Measurements from ENCODE around the gene RNF151. TPM values are rescaled to one million over a fixed set of nuclear protein-coding genes. Genes with fewer than 3 reads are reported as not detected.
A peak's percentile ranks its signal among the peaks of the same experiment; 100 is the strongest.
"Not testable (repeated sequence)": the region's sequence is repeated elsewhere in the genome, so short reads cannot be mapped to it uniquely, and the experiment has no call there.

Gene RNF151
- total RNA-seq, 1 experiment from 2014 or later: not detected

DNA sequence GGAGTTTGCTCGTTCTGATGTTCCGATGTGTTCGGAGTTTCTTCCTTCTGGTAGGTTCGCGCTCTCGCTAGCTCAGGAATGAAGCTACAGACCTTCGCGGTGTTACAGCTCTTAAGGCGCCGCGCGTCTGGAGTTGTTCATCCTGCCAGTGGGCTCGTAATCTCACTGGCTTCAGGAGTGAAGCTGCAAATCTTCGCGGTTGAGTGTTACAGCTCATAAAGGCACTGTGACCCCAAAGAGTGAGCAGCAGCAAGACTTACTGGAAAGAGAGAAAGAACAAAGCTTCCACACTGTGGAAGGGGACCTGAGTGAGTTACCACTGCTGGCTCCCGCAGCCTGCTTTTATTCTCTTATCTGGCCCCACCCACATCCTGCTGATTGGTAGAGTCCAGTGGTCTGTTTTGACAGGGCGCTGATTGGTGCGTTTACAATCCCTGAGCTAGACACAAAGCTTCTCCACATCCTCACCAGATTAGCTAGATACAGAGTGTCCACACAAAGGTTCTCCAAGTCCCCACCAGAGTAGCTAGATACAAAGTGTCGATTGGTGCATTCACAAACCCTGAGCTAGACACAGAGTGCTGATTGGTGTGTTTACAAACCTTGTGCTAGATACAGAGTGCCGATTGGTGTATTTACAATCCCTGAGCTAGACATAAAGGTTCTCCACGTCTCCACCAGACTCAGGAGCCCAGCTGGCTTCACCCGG, 9.1 kb upstream of the RNF151 start:
- H3K4me3 ChIP-seq (ENCODE audit: low read depth in 2 of 2, low read length in 2 of 2); DNase-seq (ENCODE audit: low read depth, low spot score); ATAC-seq; POLR2A ChIA-PET; H3K36me3 ChIP-seq (ENCODE audit: control insufficient read depth, insufficient read depth, low read length); H3K9me3 ChIP-seq (ENCODE audit: control insufficient read depth, insufficient read depth, low read depth, low read length); in situ Hi-C loops (cut with HindIII; ENCODE audit: low pct_unique_long_range_greater_than_20kb, low sequenced_read_pairs); H3K27me3 ChIP-seq (ENCODE audit: control insufficient read depth, insufficient read depth, low read length); BruUV-seq (replicated peaks); intact Hi-C loops (cut with micrococcal nuclease; ENCODE audit: unreplicated experiment); H3K27ac ChIP-seq (ENCODE audit: low read length): not testable (repeated sequence)
- H3K4me1 ChIP-seq (ENCODE audit: control insufficient read depth, insufficient read depth, low read length): peaks cover 12% of the 10 kb centered on the region
- CTCF ChIA-PET: interaction anchor here (0.8 kb wide), 1 partner anchor 18 kb away, joined by 3 read pairs; no protein-coding TSS in a partner anchor

- H3K9me3 ChIP-seq (ENCODE audit: control insufficient read depth, insufficient read depth, low read depth, low read length); POLR2A ChIA-PET; in situ Hi-C loops (cut with HindIII; ENCODE audit: low pct_unique_long_range_greater_than_20kb, low sequenced_read_pairs); intact Hi-C loops (cut with micrococcal nuclease; ENCODE audit: unreplicated experiment); BruUV-seq (replicated peaks); ATAC-seq; H3K36me3 ChIP-seq (ENCODE audit: control insufficient read depth, insufficient read depth, low read length); H3K4me3 ChIP-seq (ENCODE audit: low read depth in 2 of 2, low read length in 2 of 2); H3K27ac ChIP-seq (ENCODE audit: low read length); DNase-seq (ENCODE audit: low read depth, low spot score); H3K27me3 ChIP-seq (ENCODE audit: control insufficient read depth, insufficient read depth, low read length): not testable (repeated sequence)
- CTCF ChIA-PET: interaction anchor here (0.8 kb wide), 1 partner anchor 18 kb away, joined by 3 read pairs; no protein-coding TSS in a partner anchor
- H3K4me1 ChIP-seq (ENCODE audit: control insufficient read depth, insufficient read depth, low read length): peaks cover 12% of the 10 kb centered on the region
Observed at GRCh38 chr16:1958143-1958491, 8.5 kb upstream of the RNF151 start.

- POLR2A ChIA-PET: no interaction called here
- Histone ChIP-seq H3K9me3 (ENCODE audit: control insufficient read depth, insufficient read depth, low read depth, low read length) (no peaks in the 10 kb centered on the region), H3K27me3 (ENCODE audit: control insufficient read depth, insufficient read depth, low read length) (no peaks in the 10 kb centered on the region), H3K27ac (ENCODE audit: low read length) (peak overlapping the region; percentile 83), H3K4me1 (ENCODE audit: control insufficient read depth, insufficient read depth, low read length) (peaks cover 12% of the 10 kb centered on the region), H3K4me3 (ENCODE audit: low read depth in 2 of 2, low read length in 2 of 2) (peak overlapping the region; percentile 75 to 80), H3K36me3 (ENCODE audit: control insufficient read depth, insufficient read depth, low read length) (peaks cover 3% of the 10 kb centered on the region)
- no peak for DNase-seq (ENCODE audit: low read depth, low spot score)
- BruUV-seq (replicated peaks): no TSS peak
- intact Hi-C loops (cut with micrococcal nuclease; ENCODE audit: unreplicated experiment) (no loop called here), in situ Hi-C loops (cut with HindIII; ENCODE audit: low pct_unique_long_range_greater_than_20kb, low sequenced_read_pairs) (no loop called here)
- CTCF ChIA-PET: no interaction called here
- no peak for TF ChIP-seq POLR2AphosphoS5 (IDR thresholded peaks at IDR 0.05; ENCODE audit: low read depth, low read length)
- peak; percentile 4 for ATAC-seq
Observed at GRCh38 chr16:1958715-1959268, 7.9 kb upstream of the RNF151 start.

DNA sequence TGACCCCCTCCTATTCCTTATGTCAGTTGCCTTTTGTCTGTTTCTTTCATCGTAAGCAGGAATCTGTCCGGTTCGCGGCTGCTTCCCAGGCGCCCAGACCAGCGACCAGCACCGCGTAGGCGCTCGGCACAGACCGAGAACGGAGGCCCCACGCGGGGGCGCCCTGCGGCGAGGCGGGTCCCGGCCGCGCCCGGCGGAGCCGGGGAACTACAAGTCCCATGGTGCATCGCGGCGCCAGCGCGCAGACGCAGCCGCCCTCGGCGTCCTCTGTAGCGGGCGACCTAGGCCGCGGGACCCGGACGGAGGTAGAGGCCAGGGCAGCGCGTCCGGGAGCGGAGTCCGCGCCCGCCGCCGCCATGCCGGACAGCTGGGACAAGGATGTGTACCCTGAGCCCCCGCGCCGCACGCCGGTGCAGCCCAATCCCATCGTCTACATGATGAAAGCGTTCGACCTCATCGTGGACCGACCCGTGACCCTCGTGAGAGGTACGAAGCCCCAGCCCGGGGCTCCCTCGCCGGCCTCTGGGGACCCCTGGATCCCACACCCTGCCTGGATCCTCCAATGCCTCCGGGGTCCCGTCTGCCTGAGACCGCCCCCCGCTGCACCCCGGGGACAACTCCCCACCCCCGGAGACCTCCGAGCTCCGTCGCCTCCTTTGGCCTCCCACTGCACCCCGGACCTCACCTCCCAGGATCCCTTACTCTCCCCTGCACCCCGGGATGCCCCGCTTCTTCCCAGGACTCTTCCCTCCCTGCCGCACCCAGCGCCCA, 7.2 kb upstream of the RNF151 start, which contains the start of gene NDUFB10:
NDUFB10 (plus strand) TSS at position 270 of the 771 bp plus-strand sequence; CDS start at position 357, 87 bp downstream.
- ATAC-seq (peak; percentile 86), DNase-seq (ENCODE audit: low read depth, low spot score) (no peak)
- peaks cover 12% of the 10 kb centered on the region for H3K4me1 ChIP-seq (ENCODE audit: control insufficient read depth, insufficient read depth, low read length)
- intact Hi-C loops (cut with micrococcal nuclease; ENCODE audit: unreplicated experiment) (no loop called here), in situ Hi-C loops (cut with HindIII; ENCODE audit: low pct_unique_long_range_greater_than_20kb, low sequenced_read_pairs) (no loop called here)
- POLR2A ChIA-PET: no interaction called here
- peak within 1 kb of the TSS; percentile 75 to 80 for H3K4me3 ChIP-seq (ENCODE audit: low read depth in 2 of 2, low read length in 2 of 2)
- TF ChIP-seq SIN3A (IDR thresholded peaks at IDR 0.05; ENCODE audit: borderline replicate concordance, insufficient read depth, low read depth, low read length): peak; percentile 89; the same call in 1 of the 2 replicates
- peak; percentile 44; the same call in 1 of the 2 replicates for TF ChIP-seq TCF7L2 (IDR thresholded peaks at IDR 0.05; ENCODE audit: low read depth, low read length)
- peak; percentile 96 for TF ChIP-seq CTCF (IDR thresholded peaks at IDR 0.05)
- TF ChIP-seq, protein P1, sequence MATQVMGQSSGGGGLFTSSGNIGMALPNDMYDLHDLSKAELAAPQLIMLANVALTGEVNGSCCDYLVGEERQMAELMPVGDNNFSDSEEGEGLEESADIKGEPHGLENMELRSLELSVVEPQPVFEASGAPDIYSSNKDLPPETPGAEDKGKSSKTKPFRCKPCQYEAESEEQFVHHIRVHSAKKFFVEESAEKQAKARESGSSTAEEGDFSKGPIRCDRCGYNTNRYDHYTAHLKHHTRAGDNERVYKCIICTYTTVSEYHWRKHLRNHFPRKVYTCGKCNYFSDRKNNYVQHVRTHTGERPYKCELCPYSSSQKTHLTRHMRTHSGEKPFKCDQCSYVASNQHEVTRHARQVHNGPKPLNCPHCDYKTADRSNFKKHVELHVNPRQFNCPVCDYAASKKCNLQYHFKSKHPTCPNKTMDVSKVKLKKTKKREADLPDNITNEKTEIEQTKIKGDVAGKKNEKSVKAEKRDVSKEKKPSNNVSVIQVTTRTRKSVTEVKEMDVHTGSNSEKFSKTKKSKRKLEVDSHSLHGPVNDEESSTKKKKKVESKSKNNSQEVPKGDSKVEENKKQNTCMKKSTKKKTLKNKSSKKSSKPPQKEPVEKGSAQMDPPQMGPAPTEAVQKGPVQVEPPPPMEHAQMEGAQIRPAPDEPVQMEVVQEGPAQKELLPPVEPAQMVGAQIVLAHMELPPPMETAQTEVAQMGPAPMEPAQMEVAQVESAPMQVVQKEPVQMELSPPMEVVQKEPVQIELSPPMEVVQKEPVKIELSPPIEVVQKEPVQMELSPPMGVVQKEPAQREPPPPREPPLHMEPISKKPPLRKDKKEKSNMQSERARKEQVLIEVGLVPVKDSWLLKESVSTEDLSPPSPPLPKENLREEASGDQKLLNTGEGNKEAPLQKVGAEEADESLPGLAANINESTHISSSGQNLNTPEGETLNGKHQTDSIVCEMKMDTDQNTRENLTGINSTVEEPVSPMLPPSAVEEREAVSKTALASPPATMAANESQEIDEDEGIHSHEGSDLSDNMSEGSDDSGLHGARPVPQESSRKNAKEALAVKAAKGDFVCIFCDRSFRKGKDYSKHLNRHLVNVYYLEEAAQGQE (IDR thresholded peaks at IDR 0.05; ENCODE audit: insufficient read depth in 1 of 2, low read depth in 2 of 2, low read length in 1 of 2): no peak
- TF ChIP-seq POLR2AphosphoS5 (IDR thresholded peaks at IDR 0.05; ENCODE audit: low read depth, low read length): peak; percentile 85
- peaks cover 8% of the 10 kb centered on the region for H3K36me3 ChIP-seq (ENCODE audit: control insufficient read depth, insufficient read depth, low read length)
- peak within 1 kb of the TSS; percentile 83 for H3K27ac ChIP-seq (ENCODE audit: low read length)
- H3K9me3 ChIP-seq (ENCODE audit: control insufficient read depth, insufficient read depth, low read depth, low read length): no peaks in the 10 kb centered on the region
- no TSS peak for BruUV-seq (replicated peaks)
- no peaks in the 10 kb centered on the region for H3K27me3 ChIP-seq (ENCODE audit: control insufficient read depth, insufficient read depth, low read length)
- CTCF ChIA-PET: no interaction called here

Measured in Panc1 (cell line).